CD4-positive, alpha-beta memory T cell (primary cell): ENCODE measurements around the gene TMBIM4. TPM values are rescaled to one million over a fixed set of nuclear protein-coding genes. Genes with fewer than 3 reads are reported as not detected.

Source experiments
- CTCF ChIA-PET: fragments of 350-600 bp; sonication (Branson Sonifier 250); formaldehyde crosslinking; loops from one replicate; lab custom pipeline; 2021; ENCODE audit warnings: inconsistent platforms; ENCODE audit not compliant: partially characterized antibody; lab: Charles Lee
- POLR2A ChIA-PET: fragments of 350-600 bp; sonication (Branson Sonifier 250); formaldehyde crosslinking; loops from one replicate; lab custom pipeline; 2021; ENCODE audit not compliant: partially characterized antibody; lab: Charles Lee
- DNase-seq, 5 donors: peaks; one replicate each; pipeline versions ENCODE4 v3.0.0 to v3.0.0-alpha.2; 2020 to 2022; ENCODE audit warnings: mixed read lengths in 1 of 5
- H3K27ac ChIP-seq: one replicate; pipeline ENCODE4 v1.7.0; 2013; ENCODE audit warnings: low read depth, low read length
- H3K27me3 ChIP-seq: 2 replicates; pipeline ENCODE4 v1.7.0; 2013; ENCODE audit warnings: mild to moderate bottlenecking, low read length, moderate library complexity; ENCODE audit not compliant: insufficient read depth
- H3K36me3 ChIP-seq: 2 replicates; pipeline ENCODE4 v1.7.0; 2013; ENCODE audit warnings: mild to moderate bottlenecking, low read length, moderate library complexity; ENCODE audit not compliant: insufficient read depth
- H3K4me1 ChIP-seq: 2 replicates; pipeline ENCODE4 v1.7.0; 2013; ENCODE audit warnings: mild to moderate bottlenecking, low read length, moderate library complexity; ENCODE audit not compliant: insufficient read depth
- H3K4me3 ChIP-seq, 2 donors: one replicate each; pipeline ENCODE4 v1.7.0; 2013; ENCODE audit warnings: low read length in 2 of 2, mild to moderate bottlenecking in 1 of 2
- H3K9me3 ChIP-seq, 2 donors: one replicate each; pipeline ENCODE4 v1.7.0; 2013; ENCODE audit warnings: low read length in 2 of 2, control low read depth in 1 of 2; ENCODE audit not compliant: control insufficient read depth in 1 of 2
- H3K27ac Mint-ChIP-seq, 7 donors: one replicate each; pipeline ENCODE4 v1.8.0; 2020 to 2021; ENCODE audit warnings: mixed read lengths in 7 of 7, mild to moderate bottlenecking in 6 of 7, inconsistent platforms in 3 of 7, moderate library complexity in 3 of 7
- H3K27me3 Mint-ChIP-seq, 2 donors: one replicate each; pipeline ENCODE4 v1.8.0; 2020 to 2021; ENCODE audit warnings: mixed read lengths in 2 of 2
- H3K36me3 Mint-ChIP-seq, 2 donors: one replicate each; pipeline ENCODE4 v1.8.0; 2020 to 2021; ENCODE audit warnings: mixed read lengths in 2 of 2, inconsistent platforms in 1 of 2, mild to moderate bottlenecking in 1 of 2
- H3K4me1 Mint-ChIP-seq, 4 donors: one replicate each; pipeline ENCODE4 v1.8.0; 2020 to 2021; ENCODE audit warnings: mixed read lengths in 4 of 4, mild to moderate bottlenecking in 1 of 4
- H3K4me3 Mint-ChIP-seq, 8 donors: one replicate each; pipeline ENCODE4 v1.8.0; 2020 to 2021; ENCODE audit warnings: mixed read lengths in 8 of 8, mild to moderate bottlenecking in 7 of 8, moderate library complexity in 6 of 8, inconsistent platforms in 3 of 8
- H3K9me3 Mint-ChIP-seq, 8 donors: one replicate each; pipeline ENCODE4 v1.8.0; 2020 to 2021; ENCODE audit warnings: mixed read lengths in 8 of 8, mild to moderate bottlenecking in 5 of 8, inconsistent platforms in 3 of 8, moderate library complexity in 1 of 8
- intact Hi-C: fragments of 100-400 bp; cut with micrococcal nuclease; formaldehyde crosslinking; loops from one replicate; pipeline ENCODE4 v1.15.1; 2023
- polyA plus RNA-seq, 2 donors: library from polyadenylated mRNA; unstranded; fragments of 300-500 nt; fragmentation: Illumina TruSeq; gene quantifications; one replicate each; pipeline ENCODE4 v1.2.3, GENCODE V29; 2021
- total RNA-seq, 2 experiments: library from RNA; stranded (reverse); gene quantifications; one replicate each; pipeline ENCODE4 v1.2.3, GENCODE V29; 2021

TMBIM4 gene
- total and polyA plus RNA-seq, 4 experiments from 2014 or later = 98.5 to 486 (median 196) TPM

- DNase-seq = peak in 2 of 5 donors; percentile 8 to 60
- H3K27me3 Mint-ChIP-seq = peaks cover 6 to 14% of the 10 kb centered on the region in 2 donors
- no peaks in the 10 kb centered on the region for H3K4me1 ChIP-seq
- peaks cover 0 to 4% of the 10 kb centered on the region in 2 donors for H3K9me3 ChIP-seq
- intact Hi-C loops = no loop called here
- no peaks in the 10 kb centered on the region for H3K27me3 ChIP-seq
- H3K36me3 Mint-ChIP-seq = no peaks in the 10 kb centered on the region
- peak overlapping the region in 1 of 8 donors; percentile 9 for H3K4me3 Mint-ChIP-seq
- ChIA-PET POLR2A (no interaction called here), CTCF (no interaction called here)
- peaks cover 0 to 11% (median 3%) of the 10 kb centered on the region in 8 donors for H3K9me3 Mint-ChIP-seq
- no peaks in the 10 kb centered on the region for H3K36me3 ChIP-seq
- H3K4me1 Mint-ChIP-seq = peaks cover 5 to 13% (median 7%) of the 10 kb centered on the region in 4 donors
- peak overlapping the region in 1 of 7 donors; percentile 24 for H3K27ac Mint-ChIP-seq
- H3K4me3 ChIP-seq = no peak overlapping the region
- no peak overlapping the region for H3K27ac ChIP-seq
Observed at GRCh38 chr12:66203820-66204219, 34.0 kb upstream of the TMBIM4 start.

- Histone ChIP-seq H3K4me3 (no peak overlapping the region), H3K27me3 (no peaks in the 10 kb centered on the region), H3K9me3 (peaks cover 0 to 4% of the 10 kb centered on the region in 2 donors), H3K27ac (no peak overlapping the region), H3K4me1 (no peaks in the 10 kb centered on the region), H3K36me3 (no peaks in the 10 kb centered on the region)
- DNase-seq = no peak
- peaks cover 5 to 13% (median 7%) of the 10 kb centered on the region in 4 donors for H3K4me1 Mint-ChIP-seq
- CTCF ChIA-PET = interaction anchor here (1.0 to 1.2 kb wide), 2 partner anchors 9 to 13 kb away, joined by 3 read pairs; no protein-coding TSS in a partner anchor
- H3K9me3 Mint-ChIP-seq = peaks cover 0 to 11% (median 4%) of the 10 kb centered on the region in 8 donors
- intact Hi-C loops = no loop called here
- peaks cover 16 to 17% of the 10 kb centered on the region in 2 donors for H3K27me3 Mint-ChIP-seq
- no peak overlapping the region for H3K27ac Mint-ChIP-seq
- H3K36me3 Mint-ChIP-seq = no peaks in the 10 kb centered on the region
- H3K4me3 Mint-ChIP-seq = no peak overlapping the region
- POLR2A ChIA-PET = no interaction called here
Observed at GRCh38 chr12:66199831-66200509, 30.2 kb upstream of the TMBIM4 start.

- no peak overlapping the region for H3K27ac ChIP-seq
- Mint-ChIP-seq H3K27me3 (peaks cover 19 to 21% of the 10 kb centered on the region in 2 donors), H3K36me3 (no peaks in the 10 kb centered on the region), H3K27ac (no peak overlapping the region), H3K4me3 (no peak overlapping the region), H3K9me3 (peaks cover 0 to 11% (median 4%) of the 10 kb centered on the region in 8 donors), H3K4me1 (peaks cover 2 to 9% (median 6%) of the 10 kb centered on the region in 4 donors)
- H3K4me1 ChIP-seq = no peaks in the 10 kb centered on the region
- H3K4me3 ChIP-seq = no peak overlapping the region
- no peaks in the 10 kb centered on the region for H3K36me3 ChIP-seq
- ChIA-PET POLR2A (no interaction called here), CTCF (interaction anchor here (1.0 to 1.2 kb wide), 2 partner anchors 10 to 12 kb away, joined by 3 read pairs; no protein-coding TSS in a partner anchor)
- no peak for DNase-seq
- no peaks in the 10 kb centered on the region for H3K27me3 ChIP-seq
- intact Hi-C loops = no loop called here
- H3K9me3 ChIP-seq = peaks cover 0 to 4% of the 10 kb centered on the region in 2 donors
Observed at GRCh38 chr12:66199141-66199540, 29.3 kb upstream of the TMBIM4 start.

GRCh38 chr12:66197495-66197921 is 27.7 kb upstream of the TMBIM4 start:
- no peaks in the 10 kb centered on the region for H3K36me3 Mint-ChIP-seq
- peaks cover 21 to 23% of the 10 kb centered on the region in 2 donors for H3K27me3 Mint-ChIP-seq
- Histone ChIP-seq H3K4me1 (no peaks in the 10 kb centered on the region), H3K27ac (no peak overlapping the region), H3K9me3 (peaks cover 0 to 4% of the 10 kb centered on the region in 2 donors), H3K36me3 (no peaks in the 10 kb centered on the region), H3K4me3 (no peak overlapping the region), H3K27me3 (no peaks in the 10 kb centered on the region)
- ChIA-PET POLR2A (interaction anchor here (1.6 kb wide), 1 partner anchor 37 kb away, joined by 3 read pairs; no protein-coding TSS in a partner anchor), CTCF (interaction anchor here (1.0 to 1.7 kb wide), 2 partner anchors 9 to 28 kb away, joined by 3 to 7 read pairs; partner anchors contain the start of genes IRAK3 and TMBIM4)
- no peak overlapping the region for H3K27ac Mint-ChIP-seq
- no peak overlapping the region for H3K4me3 Mint-ChIP-seq
- H3K4me1 Mint-ChIP-seq = no peaks in the 10 kb centered on the region
- peaks cover 0 to 11% (median 4%) of the 10 kb centered on the region in 8 donors for H3K9me3 Mint-ChIP-seq
- intact Hi-C loops = no loop called here
- DNase-seq = no peak

- Histone ChIP-seq H3K36me3 (no peaks in the 10 kb centered on the region), H3K4me3 (no peak overlapping the region), H3K27ac (no peak overlapping the region), H3K27me3 (no peaks in the 10 kb centered on the region), H3K4me1 (no peaks in the 10 kb centered on the region), H3K9me3 (peaks cover 0 to 4% of the 10 kb centered on the region in 2 donors)
- ChIA-PET POLR2A (interaction anchor here (1.6 kb wide), 1 partner anchor 38 kb away, joined by 3 read pairs; no protein-coding TSS in a partner anchor), CTCF (no interaction called here)
- Mint-ChIP-seq H3K4me3 (no peak overlapping the region), H3K27ac (no peak overlapping the region), H3K4me1 (no peaks in the 10 kb centered on the region), H3K9me3 (peaks cover 0 to 11% (median 4%) of the 10 kb centered on the region in 8 donors), H3K27me3 (peaks cover 21 to 22% of the 10 kb centered on the region in 2 donors), H3K36me3 (no peaks in the 10 kb centered on the region)
- intact Hi-C loops = no loop called here
- DNase-seq = no peak
Observed at GRCh38 chr12:66196806-66197205, 27.0 kb upstream of the TMBIM4 start.

GRCh38 chr12:66195242-66195641 is 25.4 kb upstream of the TMBIM4 start:
- Histone ChIP-seq H3K9me3 (peaks cover 0 to 3% of the 10 kb centered on the region in 2 donors), H3K4me3 (no peak overlapping the region), H3K27me3 (no peaks in the 10 kb centered on the region), H3K36me3 (no peaks in the 10 kb centered on the region), H3K4me1 (no peaks in the 10 kb centered on the region), H3K27ac (no peak overlapping the region)
- H3K27ac Mint-ChIP-seq = no peak overlapping the region
- H3K4me3 Mint-ChIP-seq = no peak overlapping the region
- H3K36me3 Mint-ChIP-seq = no peaks in the 10 kb centered on the region
- peaks cover 0 to 5% (median 0%) of the 10 kb centered on the region in 4 donors for H3K4me1 Mint-ChIP-seq
- DNase-seq = no peak
- H3K9me3 Mint-ChIP-seq = peaks cover 0 to 5% (median 1%) of the 10 kb centered on the region in 8 donors
- H3K27me3 Mint-ChIP-seq = peaks cover 33 to 34% of the 10 kb centered on the region in 2 donors
- POLR2A ChIA-PET = no interaction called here
- intact Hi-C loops = no loop called here
- CTCF ChIA-PET = no interaction called here

- no peak for DNase-seq
- Mint-ChIP-seq H3K27ac (no peak overlapping the region), H3K9me3 (peaks cover 0 to 2% (median 0%) of the 10 kb centered on the region in 8 donors), H3K27me3 (peaks cover 30 to 35% of the 10 kb centered on the region in 2 donors), H3K4me1 (peaks cover 0 to 5% (median 1%) of the 10 kb centered on the region in 4 donors), H3K36me3 (no peaks in the 10 kb centered on the region), H3K4me3 (no peak overlapping the region)
- Histone ChIP-seq H3K27ac (no peak overlapping the region), H3K4me1 (no peaks in the 10 kb centered on the region), H3K9me3 (no peaks in the 10 kb centered on the region), H3K27me3 (no peaks in the 10 kb centered on the region), H3K36me3 (no peaks in the 10 kb centered on the region), H3K4me3 (no peak overlapping the region)
- ChIA-PET POLR2A (no interaction called here), CTCF (no interaction called here)
- intact Hi-C loops = no loop called here
Observed at GRCh38 chr12:66194122-66194521, 24.3 kb upstream of the TMBIM4 start.
